Measurements from ENCODE around the gene PLA2G4B.

Gene PLA2G4B

GRCh38 chr15:41871175-41871905, 32.7 kb downstream of the PLA2G4B start:
- no peak for DNase-seq (ENCODE audit: low read depth)

- no peak for DNase-seq (ENCODE audit: low read depth)
These were observed 33.6 kb downstream of the PLA2G4B start for GRCh38 chr15:41872166-41872747.

- no peak for DNase-seq (ENCODE audit: low read depth)
These were observed 35.1 kb downstream of the PLA2G4B start for GRCh38 chr15:41873711-41874110.

GRCh38 chr15:41874736-41875135, 36.1 kb downstream of the PLA2G4B start:
- no peak for DNase-seq (ENCODE audit: low read depth)

GRCh38 chr15:41876007-41876406, 37.4 kb downstream of the PLA2G4B start:
- no peak for DNase-seq (ENCODE audit: low read depth)

- no peak for DNase-seq (ENCODE audit: low read depth)
These were observed 38.0 kb downstream of the PLA2G4B start for GRCh38 chr15:41876689-41877088.

- no peak for DNase-seq (ENCODE audit: low read depth)
These were observed 39.1 kb downstream of the PLA2G4B start for GRCh38 chr15:41877631-41878354.

- DNase-seq (ENCODE audit: low read depth), result no peak
These were observed 39.7 kb downstream of the PLA2G4B start for GRCh38 chr15:41878355-41878699.

GRCh38 chr15:41879321-41879845, 40.7 kb downstream of the PLA2G4B start:
- DNase-seq (ENCODE audit: low read depth), result no peak

GRCh38 chr15:41880156-41880877, 41.7 kb downstream of the PLA2G4B start:
- DNase-seq (ENCODE audit: low read depth), result no peak

GRCh38 chr15:41881086-41881485, 42.4 kb downstream of the PLA2G4B start:
- DNase-seq (ENCODE audit: low read depth), result no peak

GRCh38 chr15:41881550-41881919, 42.9 kb downstream of the PLA2G4B start:
- no peak for DNase-seq (ENCODE audit: low read depth)

GRCh38 chr15:41881920-41882688, 43.5 kb downstream of the PLA2G4B start:
- no peak for DNase-seq (ENCODE audit: low read depth)

- DNase-seq (ENCODE audit: low read depth), result no peak
These were observed 44.2 kb downstream of the PLA2G4B start for GRCh38 chr15:41882689-41883483.

GRCh38 chr15:41883484-41883825, 44.8 kb downstream of the PLA2G4B start:
- no peak for DNase-seq (ENCODE audit: low read depth)

- DNase-seq (ENCODE audit: low read depth), result no peak
These were observed 45.8 kb downstream of the PLA2G4B start for GRCh38 chr15:41884458-41884857.

GRCh38 chr15:41885321-41885720, 46.7 kb downstream of the PLA2G4B start:
- no peak for DNase-seq (ENCODE audit: low read depth)

- DNase-seq (ENCODE audit: low read depth), result no peak
These were observed 47.2 kb downstream of the PLA2G4B start for GRCh38 chr15:41885841-41886240.

GRCh38 chr15:41886741-41887140, 48.1 kb downstream of the PLA2G4B start:
- DNase-seq (ENCODE audit: low read depth), result no peak

GRCh38 chr15:41887161-41887560, 48.5 kb downstream of the PLA2G4B start:
- DNase-seq (ENCODE audit: low read depth), result no peak

GRCh38 chr15:41887893-41888292, 49.2 kb downstream of the PLA2G4B start:
- no peak for DNase-seq (ENCODE audit: low read depth)
